ENCODE results near the gene BAIAP2. TPM values are rescaled to one million over a fixed set of nuclear protein-coding genes. Genes with fewer than 3 reads are reported as not detected.

The BAIAP2 gene
- total and polyA plus RNA-seq, 2 of the 13 experiments (the other 11 are each of a cell fraction or from before 2014, with no cell fraction given), result 22.5 to 24.0 TPM

DNA sequence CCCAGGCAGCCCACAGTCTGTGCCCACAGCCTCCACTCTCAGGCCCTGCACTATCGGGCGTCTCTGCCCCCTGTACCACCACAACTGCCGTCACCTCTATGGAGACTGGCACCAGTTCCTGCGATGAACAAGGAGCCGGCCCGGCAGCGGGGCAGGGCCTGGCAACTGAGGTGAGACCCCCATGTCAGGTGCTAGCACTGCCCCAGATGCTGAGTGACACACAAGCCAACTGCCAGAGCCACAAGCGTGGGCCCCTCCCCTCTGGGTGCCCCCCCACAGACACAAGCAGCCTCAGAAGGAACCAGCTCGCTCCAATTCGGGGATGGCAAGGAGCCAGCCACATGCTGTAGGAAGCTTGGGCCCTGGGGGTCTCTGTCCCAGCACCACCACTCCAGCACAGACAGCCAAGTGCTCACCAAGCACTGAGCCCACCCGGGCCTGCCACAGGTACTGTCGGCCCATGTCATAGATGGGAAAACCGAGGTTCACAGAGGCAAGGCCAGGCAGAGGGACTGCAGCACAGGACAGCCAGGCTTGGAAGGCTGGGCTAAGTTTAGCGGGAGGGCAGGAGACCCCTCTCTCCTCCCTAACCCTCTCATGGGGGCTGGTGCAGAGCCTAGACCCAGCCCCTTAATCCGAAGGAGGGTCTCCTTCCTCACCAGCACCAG is 128.9 kb downstream of the BAIAP2 start (continued):
- TF ChIP-seq, protein P1, sequence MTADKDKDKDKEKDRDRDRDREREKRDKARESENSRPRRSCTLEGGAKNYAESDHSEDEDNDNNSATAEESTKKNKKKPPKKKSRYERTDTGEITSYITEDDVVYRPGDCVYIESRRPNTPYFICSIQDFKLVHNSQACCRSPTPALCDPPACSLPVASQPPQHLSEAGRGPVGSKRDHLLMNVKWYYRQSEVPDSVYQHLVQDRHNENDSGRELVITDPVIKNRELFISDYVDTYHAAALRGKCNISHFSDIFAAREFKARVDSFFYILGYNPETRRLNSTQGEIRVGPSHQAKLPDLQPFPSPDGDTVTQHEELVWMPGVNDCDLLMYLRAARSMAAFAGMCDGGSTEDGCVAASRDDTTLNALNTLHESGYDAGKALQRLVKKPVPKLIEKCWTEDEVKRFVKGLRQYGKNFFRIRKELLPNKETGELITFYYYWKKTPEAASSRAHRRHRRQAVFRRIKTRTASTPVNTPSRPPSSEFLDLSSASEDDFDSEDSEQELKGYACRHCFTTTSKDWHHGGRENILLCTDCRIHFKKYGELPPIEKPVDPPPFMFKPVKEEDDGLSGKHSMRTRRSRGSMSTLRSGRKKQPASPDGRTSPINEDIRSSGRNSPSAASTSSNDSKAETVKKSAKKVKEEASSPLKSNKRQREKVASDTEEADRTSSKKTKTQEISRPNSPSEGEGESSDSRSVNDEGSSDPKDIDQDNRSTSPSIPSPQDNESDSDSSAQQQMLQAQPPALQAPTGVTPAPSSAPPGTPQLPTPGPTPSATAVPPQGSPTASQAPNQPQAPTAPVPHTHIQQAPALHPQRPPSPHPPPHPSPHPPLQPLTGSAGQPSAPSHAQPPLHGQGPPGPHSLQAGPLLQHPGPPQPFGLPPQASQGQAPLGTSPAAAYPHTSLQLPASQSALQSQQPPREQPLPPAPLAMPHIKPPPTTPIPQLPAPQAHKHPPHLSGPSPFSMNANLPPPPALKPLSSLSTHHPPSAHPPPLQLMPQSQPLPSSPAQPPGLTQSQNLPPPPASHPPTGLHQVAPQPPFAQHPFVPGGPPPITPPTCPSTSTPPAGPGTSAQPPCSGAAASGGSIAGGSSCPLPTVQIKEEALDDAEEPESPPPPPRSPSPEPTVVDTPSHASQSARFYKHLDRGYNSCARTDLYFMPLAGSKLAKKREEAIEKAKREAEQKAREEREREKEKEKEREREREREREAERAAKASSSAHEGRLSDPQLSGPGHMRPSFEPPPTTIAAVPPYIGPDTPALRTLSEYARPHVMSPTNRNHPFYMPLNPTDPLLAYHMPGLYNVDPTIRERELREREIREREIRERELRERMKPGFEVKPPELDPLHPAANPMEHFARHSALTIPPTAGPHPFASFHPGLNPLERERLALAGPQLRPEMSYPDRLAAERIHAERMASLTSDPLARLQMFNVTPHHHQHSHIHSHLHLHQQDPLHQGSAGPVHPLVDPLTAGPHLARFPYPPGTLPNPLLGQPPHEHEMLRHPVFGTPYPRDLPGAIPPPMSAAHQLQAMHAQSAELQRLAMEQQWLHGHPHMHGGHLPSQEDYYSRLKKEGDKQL (CRISPR knock-in tag; IDR thresholded peaks at IDR 0.05; ENCODE audit: low read depth), result no peak
- TF ChIP-seq, protein P2, sequence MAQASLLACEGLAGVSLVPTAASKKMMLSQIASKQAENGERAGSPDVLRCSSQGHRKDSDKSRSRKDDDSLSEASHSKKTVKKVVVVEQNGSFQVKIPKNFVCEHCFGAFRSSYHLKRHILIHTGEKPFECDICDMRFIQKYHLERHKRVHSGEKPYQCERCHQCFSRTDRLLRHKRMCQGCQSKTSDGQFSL (CRISPR knock-in tag; IDR thresholded peaks at IDR 0.05), result peak; percentile 54; the same call in 1 of the 2 replicates
- no peak for TF ChIP-seq ZNF232 (CRISPR knock-in tag; IDR thresholded peaks at IDR 0.05; ENCODE audit: borderline replicate concordance)
- no peak for TF ChIP-seq ZNF781 (CRISPR knock-in tag; IDR thresholded peaks at IDR 0.05; ENCODE audit: borderline replicate concordance, not compliant biosample characterization)
- no peak for TF ChIP-seq PCBP2 (optimal IDR thresholded peaks at IDR 0.05; ENCODE audit: low read depth, low read length, poor library complexity, severe bottlenecking)
- TF ChIP-seq FOXJ3 (CRISPR knock-in tag; IDR thresholded peaks at IDR 0.05; ENCODE audit: borderline replicate concordance), result no peak
